H9 (cell line): ENCODE data around the gene DENND10. TPM values are rescaled to one million over a fixed set of nuclear protein-coding genes. Genes with fewer than 3 reads are reported as not detected.
"Not testable (repeated sequence)": the region's sequence is repeated elsewhere in the genome, so short reads cannot be mapped to it uniquely, and the experiment has no call there.

Source experiments
- DNase-seq: peaks from one replicate; pipeline ENCODE4 v3.0.0-alpha.2; 2017
- H2AFZ ChIP-seq: one replicate; pipeline ENCODE4 v1.6.1; 2013; ENCODE audit warnings: mild to moderate bottlenecking, low read length, control low read depth, moderate library complexity
- H2AK5ac ChIP-seq: 2 replicates; pipeline ENCODE4 v1.6.1; 2013; ENCODE audit warnings: low read length, control low read depth, mixed read lengths; ENCODE audit not compliant: insufficient read length
- H2BK120ac ChIP-seq: one replicate; pipeline ENCODE4 v1.6.1; 2013; ENCODE audit warnings: low read depth, mild to moderate bottlenecking, low read length, control low read depth, inconsistent platforms; ENCODE audit not compliant: poor library complexity, severe bottlenecking
- H2BK12ac ChIP-seq: 2 replicates; pipeline ENCODE4 v1.6.1; 2013; ENCODE audit warnings: low read length, control low read depth, mixed read lengths, low read depth; ENCODE audit not compliant: insufficient read length
- H2BK15ac ChIP-seq: 2 replicates; pipeline ENCODE4 v1.6.1; 2013; ENCODE audit warnings: low read depth, low read length, control low read depth
- H2BK20ac ChIP-seq: one replicate; pipeline ENCODE4 v1.6.1; 2013; ENCODE audit warnings: low read depth, mild to moderate bottlenecking, low read length, control low read depth, inconsistent platforms; ENCODE audit not compliant: poor library complexity, severe bottlenecking
- H2BK5ac ChIP-seq: 2 replicates; pipeline ENCODE4 v1.6.1; 2013; ENCODE audit warnings: low read length, control low read depth, mixed read lengths; ENCODE audit not compliant: insufficient read length
- H3K14ac ChIP-seq: 2 replicates; pipeline ENCODE4 v1.6.1; 2013; ENCODE audit warnings: low read length, control low read depth; ENCODE audit not compliant: insufficient read depth
- H3K18ac ChIP-seq: 2 replicates; pipeline ENCODE4 v1.6.1; 2013; ENCODE audit warnings: low read depth, mild to moderate bottlenecking, mixed read lengths, low read length, control low read depth; ENCODE audit not compliant: insufficient read length
- H3K23ac ChIP-seq: 2 replicates; pipeline ENCODE4 v1.6.1; 2013; ENCODE audit warnings: low read length, control low read depth, mixed read lengths, low read depth; ENCODE audit not compliant: insufficient read length
- H3K23me2 ChIP-seq: 2 replicates; pipeline ENCODE4 v1.6.1; 2013; ENCODE audit warnings: low read depth, mild to moderate bottlenecking, mixed read lengths, low read length, control low read depth; ENCODE audit not compliant: insufficient read length, poor library complexity, severe bottlenecking
- H3K27ac ChIP-seq: 2 replicates; pipeline ENCODE4 v1.5.1; 2013; ENCODE audit warnings: low read length, control low read depth, mixed read lengths, low read depth; ENCODE audit not compliant: insufficient read length
- H3K27me3 ChIP-seq: 2 replicates; pipeline ENCODE4 v1.6.1; 2013; ENCODE audit warnings: low read length, control low read depth, inconsistent platforms; ENCODE audit not compliant: insufficient read depth
- H3K4ac ChIP-seq: 2 replicates; pipeline ENCODE4 v1.6.1; 2013; ENCODE audit warnings: low read depth, mild to moderate bottlenecking, control low read depth, inconsistent platforms, low read length, moderate library complexity
- H3K4me1 ChIP-seq: 2 replicates; pipeline ENCODE4 v1.6.1; 2013; ENCODE audit warnings: low read length, control low read depth, inconsistent platforms; ENCODE audit not compliant: insufficient read depth
- H3K4me2 ChIP-seq: 2 replicates; pipeline ENCODE4 v1.6.1; 2013; ENCODE audit warnings: low read length, control low read depth, mixed read lengths; ENCODE audit not compliant: insufficient read length, insufficient read depth
- H3K56ac ChIP-seq: 2 replicates; pipeline ENCODE4 v1.6.1; 2013; ENCODE audit warnings: low read depth, mild to moderate bottlenecking, mixed read lengths, low read length, control low read depth; ENCODE audit not compliant: insufficient read length
- H3K79me1 ChIP-seq: 2 replicates; pipeline ENCODE4 v1.6.1; 2013; ENCODE audit warnings: low read depth, mild to moderate bottlenecking, moderate library complexity, low read length, control low read depth, inconsistent platforms; ENCODE audit not compliant: insufficient read depth, poor library complexity, severe bottlenecking
- H3K79me2 ChIP-seq: 2 replicates; pipeline ENCODE4 v1.6.1; 2013; ENCODE audit warnings: low read length, control low read depth, inconsistent platforms; ENCODE audit not compliant: insufficient read depth
- H3K9ac ChIP-seq: 2 replicates; pipeline ENCODE4 v1.6.1; 2013; ENCODE audit warnings: low read length, control low read depth, mixed read lengths; ENCODE audit not compliant: insufficient read length; ENCODE audit errors: extremely low read depth
- H3K9me3 ChIP-seq: one replicate; pipeline ENCODE4 v1.6.1; 2013; ENCODE audit warnings: low read depth, low read length, inconsistent platforms; ENCODE audit not compliant: control insufficient read depth
- H3T11ph ChIP-seq: one replicate; pipeline ENCODE4 v1.6.1; 2013; ENCODE audit warnings: mild to moderate bottlenecking, low read length, control low read depth, inconsistent platforms
- H4K20me1 ChIP-seq: one replicate; pipeline ENCODE4 v1.6.1; 2013; ENCODE audit not compliant: control insufficient read depth, insufficient read length, insufficient read depth
- H4K5ac ChIP-seq: 2 replicates; pipeline ENCODE4 v1.6.1; 2013; ENCODE audit warnings: low read depth, mild to moderate bottlenecking, mixed read lengths, low read length, control low read depth; ENCODE audit not compliant: insufficient read length
- H4K8ac ChIP-seq: replicated peaks from 2 replicates; pipeline ENCODE4 v1.6.1; 2013; ENCODE audit warnings: low read length, control low read depth, mixed read lengths, low read depth; ENCODE audit not compliant: insufficient read length
- H4K91ac ChIP-seq: 2 replicates; pipeline ENCODE4 v1.6.1; 2013; ENCODE audit warnings: low read depth, mild to moderate bottlenecking, moderate library complexity, mixed read lengths, low read length, control low read depth; ENCODE audit not compliant: insufficient read length
- H3K27ac Mint-ChIP-seq, 3 experiments: 2 replicates in 2 of 3; 3 replicates in 1 of 3; pipeline ENCODE4 v1.8.0; 2020 to 2021; ENCODE audit warnings: mixed read lengths in 3 of 3, mild to moderate bottlenecking in 1 of 3, moderate library complexity in 1 of 3
- H3K27me3 Mint-ChIP-seq: 2 replicates; pipeline ENCODE4 v1.8.0; 2021; ENCODE audit warnings: low read depth, mild to moderate bottlenecking, moderate library complexity, mixed read lengths
- H3K36me3 Mint-ChIP-seq, 3 experiments: 2 replicates in 2 of 3; 3 replicates in 1 of 3; pipeline ENCODE4 v1.8.0; 2020 to 2021; ENCODE audit warnings: low read depth in 3 of 3, mixed read lengths in 3 of 3; ENCODE audit not compliant: insufficient read depth in 1 of 3
- H3K4me1 Mint-ChIP-seq, 2 experiments: 2 replicates each; pipeline ENCODE4 v1.8.0; 2020; ENCODE audit warnings: mixed read lengths in 2 of 2
- H3K4me3 Mint-ChIP-seq, 2 experiments: 2 replicates in 1 of 2; 3 replicates in 1 of 2; pipeline ENCODE4 v1.8.0; 2020 to 2021; ENCODE audit warnings: mild to moderate bottlenecking in 2 of 2, mixed read lengths in 2 of 2, moderate library complexity in 1 of 2
- H3K9me3 Mint-ChIP-seq, 2 experiments: 2 replicates in 1 of 2; 3 replicates in 1 of 2; pipeline ENCODE4 v1.8.0; 2020; ENCODE audit warnings: mild to moderate bottlenecking in 2 of 2, mixed read lengths in 2 of 2, moderate library complexity in 1 of 2
- CTCF ChIP-seq: fragments of 200-600 bp; sonication (generic); conservative IDR thresholded peaks from 3 replicates; pipeline ENCODE4 v1.8.0; 2021; ENCODE audit warnings: antibody characterized with exemption, mild to moderate bottlenecking
- WGBS: extraction: QIAGEN DNeasy Blood & Tissue Kit; methylation state at CpG from one replicate; pipeline ENCODE4 v1.1.7; 2013; ENCODE audit warnings: missing lambda C conversion rate, low lambda C conversion rate, mixed read lengths; ENCODE audit not compliant: insufficient read length; ENCODE audit errors: extremely low coverage; 5-methylcytosine and 5-hydroxymethylcytosine counted together
- total RNA-seq: library from RNA; stranded (reverse); gene quantifications from 2 replicates; pipeline ENCODE4 v1.2.1, GENCODE V29; 2021

Gene DENND10
- total RNA-seq, 1 experiment from 2014 or later: 63.2 TPM

DNA sequence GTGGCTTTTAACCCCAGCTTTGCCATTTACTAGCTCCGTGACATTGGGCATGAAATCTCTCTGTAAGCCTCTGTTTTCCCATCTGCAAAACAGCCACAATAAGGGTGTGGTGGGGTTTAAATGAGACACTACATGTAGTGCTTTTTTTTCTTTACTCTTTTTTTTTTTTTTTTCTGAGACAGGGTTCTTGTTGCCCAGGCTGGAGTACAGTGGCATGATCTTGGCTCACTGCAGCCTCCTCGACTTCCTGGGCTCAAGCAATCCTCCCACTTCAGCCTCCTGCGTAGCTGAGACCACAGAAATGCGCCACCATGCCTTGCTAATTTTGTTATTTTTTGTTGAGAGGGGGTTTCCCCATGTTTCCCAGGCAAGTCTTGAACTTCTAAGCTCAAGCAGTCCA, 8.3 kb upstream of the DENND10 start:
- H3K27me3 ChIP-seq: no peaks in the 10 kb centered on the region
- H4K5ac ChIP-seq: no peak overlapping the region
- no peaks in the 10 kb centered on the region for H3K23me2 ChIP-seq
- H2AFZ ChIP-seq: no peak overlapping the region
- Mint-ChIP-seq H3K4me1 (peaks cover 0 to 5% of the 10 kb centered on the region in 2 experiments; a peak in 2 of 4 replicates), H3K27me3 (peaks cover 6% of the 10 kb centered on the region; the same call in 1 of the 2 replicates), H3K9me3 (no peaks in the 10 kb centered on the region), H3K36me3 (no peaks in the 10 kb centered on the region), H3K27ac (no peak overlapping the region; a peak in 1 of 7 replicates), H3K4me3 (no peak overlapping the region; a peak in 1 of 5 replicates)
- no peak for DNase-seq
- H4K8ac ChIP-seq: no peak overlapping the region
- no peak overlapping the region for H2BK12ac ChIP-seq
- no peak overlapping the region for H3K18ac ChIP-seq
- no peak overlapping the region for H3T11ph ChIP-seq
- TF ChIP-seq CTCF: no peak
- H3K9me3 ChIP-seq: no peaks in the 10 kb centered on the region
- no peak overlapping the region for H3K27ac ChIP-seq
- H4K91ac ChIP-seq: no peak overlapping the region
- no peak overlapping the region for H2BK5ac ChIP-seq
- WGBS: no CpG with 5 or more reads among the region's 4 CpGs
- H3K9ac ChIP-seq: no peak overlapping the region
- H3K79me1 ChIP-seq: no peaks in the 10 kb centered on the region
- no peak overlapping the region for H2BK15ac ChIP-seq
- H4K20me1 ChIP-seq: no peaks in the 10 kb centered on the region
- no peaks in the 10 kb centered on the region for H3K4me1 ChIP-seq
- no peak overlapping the region for H3K4me2 ChIP-seq
- no peak overlapping the region for H2BK120ac ChIP-seq
- H3K14ac ChIP-seq: no peak overlapping the region
- H3K4ac ChIP-seq: no peak overlapping the region
- H2BK20ac ChIP-seq: no peak overlapping the region
- H3K23ac ChIP-seq: no peak overlapping the region
- no peak overlapping the region for H3K56ac ChIP-seq
- no peaks in the 10 kb centered on the region for H3K79me2 ChIP-seq
- no peak overlapping the region for H2AK5ac ChIP-seq

GRCh38 chr10:119096641-119097415, 7.1 kb upstream of the DENND10 start:
- not testable (repeated sequence) for H2BK15ac ChIP-seq, H3K9ac ChIP-seq, DNase-seq, H3K79me2 ChIP-seq, H2BK5ac ChIP-seq, H2AFZ ChIP-seq, H2BK12ac ChIP-seq, H3K27ac Mint-ChIP-seq, H3K4me3 Mint-ChIP-seq, H3K9me3 Mint-ChIP-seq, H3K4me1 Mint-ChIP-seq, H4K91ac ChIP-seq, H3K4me2 ChIP-seq, H4K8ac ChIP-seq, H2AK5ac ChIP-seq, H4K20me1 ChIP-seq, H3K36me3 Mint-ChIP-seq, H3K56ac ChIP-seq, H3K18ac ChIP-seq, H3K27ac ChIP-seq, H2BK20ac ChIP-seq, H3K9me3 ChIP-seq, H3T11ph ChIP-seq, H3K23me2 ChIP-seq, H3K79me1 ChIP-seq, H3K14ac ChIP-seq, H3K4me1 ChIP-seq, H3K27me3 ChIP-seq, H2BK120ac ChIP-seq, H4K5ac ChIP-seq, H3K4ac ChIP-seq, H3K27me3 Mint-ChIP-seq, H3K23ac ChIP-seq
- no CpG with 5 or more reads among the region's 12 CpGs for WGBS
